ENCODE results near the gene PRPF6. TPM values are rescaled to one million over a fixed set of nuclear protein-coding genes. Genes with fewer than 3 reads are reported as not detected.

PRPF6 gene
- polyA plus RNA-seq, 3 donors: 89.5 to 94.8 (median 89.9) TPM

- DNase-seq (ENCODE audit: low read depth in 3 of 3, low spot score in 2 of 3): no peak
Observed at GRCh38 chr20:64047046-64047389, 66.1 kb downstream of the PRPF6 start.

GRCh38 chr20:64047968-64048401 lies 67.1 kb downstream of the PRPF6 start:
- no peak for DNase-seq (ENCODE audit: low read depth in 3 of 3, low spot score in 2 of 3)

GRCh38 chr20:64048402-64049044 lies 67.6 kb downstream of the PRPF6 start:
- no peak for DNase-seq (ENCODE audit: low read depth in 3 of 3, low spot score in 2 of 3)

- no peak for DNase-seq (ENCODE audit: low read depth in 3 of 3, low spot score in 2 of 3)
Observed at GRCh38 chr20:64049060-64049877, 68.3 kb downstream of the PRPF6 start, which contains the start of gene SOX18. SOX18 (minus strand) TSS chr20:64049639; CDS start chr20:64049516, 123 bp downstream.

- DNase-seq (ENCODE audit: low read depth in 3 of 3, low spot score in 2 of 3): no peak
Observed at GRCh38 chr20:64049878-64050260, 68.9 kb downstream of the PRPF6 start.

- no peak for DNase-seq (ENCODE audit: low read depth in 3 of 3, low spot score in 2 of 3)
Observed at GRCh38 chr20:64050261-64051032, 69.5 kb downstream of the PRPF6 start.

- no peak for DNase-seq (ENCODE audit: low read depth in 3 of 3, low spot score in 2 of 3)
Observed at GRCh38 chr20:64051033-64051452, 70.1 kb downstream of the PRPF6 start.

GRCh38 chr20:64051561-64052325 lies 70.8 kb downstream of the PRPF6 start:
- no peak for DNase-seq (ENCODE audit: low read depth in 3 of 3, low spot score in 2 of 3)

GRCh38 chr20:64052326-64052722 lies 71.4 kb downstream of the PRPF6 start:
- no peak for DNase-seq (ENCODE audit: low read depth in 3 of 3, low spot score in 2 of 3)

- no peak for DNase-seq (ENCODE audit: low read depth in 3 of 3, low spot score in 2 of 3)
Observed at GRCh38 chr20:64052987-64053840, 72.3 kb downstream of the PRPF6 start.

GRCh38 chr20:64053841-64054661 lies 73.1 kb downstream of the PRPF6 start:
- no peak for DNase-seq (ENCODE audit: low read depth in 3 of 3, low spot score in 2 of 3)

- DNase-seq (ENCODE audit: low read depth in 3 of 3, low spot score in 2 of 3): no peak
Observed at GRCh38 chr20:64055396-64055892, 74.5 kb downstream of the PRPF6 start.

GRCh38 chr20:64055893-64056638 lies 75.1 kb downstream of the PRPF6 start:
- no peak for DNase-seq (ENCODE audit: low read depth in 3 of 3, low spot score in 2 of 3)

- DNase-seq (ENCODE audit: low read depth in 3 of 3, low spot score in 2 of 3): no peak
Observed at GRCh38 chr20:64056639-64056888, 75.6 kb downstream of the PRPF6 start.

GRCh38 chr20:64056889-64057627 lies 76.1 kb downstream of the PRPF6 start:
- DNase-seq (ENCODE audit: low read depth in 3 of 3, low spot score in 2 of 3): no peak

GRCh38 chr20:64057628-64058498 lies 76.9 kb downstream of the PRPF6 start:
- peak in 1 of 3 donors; percentile 63 for DNase-seq (ENCODE audit: low read depth in 3 of 3, low spot score in 2 of 3)

GRCh38 chr20:64058536-64058935 lies 77.6 kb downstream of the PRPF6 start:
- DNase-seq (ENCODE audit: low read depth in 3 of 3, low spot score in 2 of 3): no peak
